ENCODE results near the gene SPACA7.

SPACA7 gene

GRCh38 chr13:112466132-112467058 is 90.2 kb downstream of the SPACA7 start:
- DNase-seq, result peak; percentile 42

- peak; percentile 21 for DNase-seq
These were observed 91.1 kb downstream of the SPACA7 start for GRCh38 chr13:112467236-112467635.

DNA sequence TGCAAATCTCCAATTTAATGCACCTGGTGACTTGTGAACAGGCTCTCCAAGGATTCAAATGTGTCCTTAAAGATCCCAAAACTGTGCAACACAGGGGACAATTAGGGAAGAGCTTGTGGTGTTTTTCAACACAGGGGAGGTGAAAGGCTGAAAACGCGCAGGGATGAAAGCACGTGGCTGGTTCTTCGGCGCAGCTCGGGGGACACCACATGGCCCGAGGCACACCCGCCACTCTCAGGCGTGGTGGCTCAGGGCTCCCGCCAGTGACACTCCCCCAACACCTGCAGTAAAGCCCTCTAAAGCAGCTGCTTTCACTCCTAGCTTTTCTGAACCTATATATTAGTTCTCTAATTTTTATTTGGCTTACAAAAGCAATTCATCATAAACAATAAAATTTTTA is 91.9 kb downstream of the SPACA7 start:
- DNase-seq, result no peak

DNA sequence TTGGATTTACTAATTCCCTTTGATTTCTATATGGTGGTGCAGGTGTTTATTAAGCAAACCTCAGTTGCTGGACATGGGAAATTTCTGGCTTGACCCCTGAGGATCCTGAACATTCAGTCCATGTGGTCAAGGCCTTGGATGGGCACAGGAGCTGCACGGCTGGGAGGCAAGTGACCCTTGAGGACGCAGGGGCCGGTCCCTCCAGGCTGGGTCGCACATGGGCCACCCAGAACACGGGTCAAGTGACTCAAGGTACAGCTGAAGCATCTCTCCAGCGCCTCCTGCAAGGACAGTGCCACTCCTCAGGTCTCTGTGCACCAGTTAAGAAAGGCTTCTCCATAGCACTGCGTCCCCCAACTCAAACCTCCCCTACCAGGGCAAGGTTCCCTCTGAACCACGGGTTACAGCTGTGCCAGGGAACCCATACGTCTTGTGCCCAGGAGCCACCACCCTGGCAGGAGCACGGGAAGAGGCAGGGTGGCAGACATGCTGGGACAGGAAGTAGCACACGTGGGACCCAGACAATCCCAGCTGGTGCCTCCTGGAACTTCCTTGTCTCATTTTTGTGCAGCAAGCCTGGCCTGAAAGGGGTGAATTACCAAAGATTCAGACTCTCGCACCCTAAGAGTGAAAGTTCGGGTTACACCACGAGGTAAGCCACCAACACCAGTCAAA is 93.1 kb downstream of the SPACA7 start:
- peak; percentile 41 for DNase-seq

GRCh38 chr13:112473818-112474217 is 97.7 kb downstream of the SPACA7 start:
- no peak for DNase-seq

- DNase-seq, result no peak
These were observed 98.7 kb downstream of the SPACA7 start for GRCh38 chr13:112474869-112475268.

DNA sequence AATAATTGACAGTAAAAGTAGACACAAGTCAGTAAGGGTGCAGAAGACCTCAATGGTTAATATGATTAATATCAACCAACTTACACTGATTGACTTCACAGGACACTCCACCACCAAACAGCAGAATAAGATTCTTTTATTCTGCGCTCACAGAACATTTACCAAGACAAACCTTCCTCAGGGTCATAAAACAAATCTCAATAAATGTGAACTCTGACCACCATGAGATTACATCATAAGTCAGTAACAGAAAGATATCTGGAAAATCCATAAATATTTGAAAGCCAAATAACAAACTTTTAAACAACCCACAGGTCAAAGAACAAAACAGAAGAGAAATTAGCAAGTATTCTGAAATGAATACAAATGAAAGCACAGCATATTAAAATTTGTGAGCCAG is 99.7 kb downstream of the SPACA7 start:
- no peak for DNase-seq

GRCh38 chr13:112477070-112477619 is 101.0 kb downstream of the SPACA7 start:
- no peak for DNase-seq

DNA sequence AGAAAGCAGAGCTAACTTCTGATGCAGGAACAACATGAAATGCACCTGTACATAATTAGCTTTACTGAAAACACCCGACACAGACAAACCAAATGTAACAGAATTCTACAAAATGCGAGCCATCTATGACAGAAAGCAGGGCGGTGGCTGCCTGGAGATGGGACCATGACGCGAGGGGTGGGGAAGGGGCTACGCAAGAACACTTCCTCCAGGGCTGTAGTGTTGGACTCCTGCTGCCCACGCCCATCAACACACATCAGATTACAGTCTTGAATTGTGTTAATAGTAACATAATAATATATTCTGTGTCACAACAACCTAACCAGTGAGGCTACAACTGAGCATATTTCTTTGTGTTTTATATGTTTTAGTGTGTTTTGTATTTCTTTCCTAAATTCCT is 103.2 kb downstream of the SPACA7 start:
- DNase-seq, result no peak

DNA sequence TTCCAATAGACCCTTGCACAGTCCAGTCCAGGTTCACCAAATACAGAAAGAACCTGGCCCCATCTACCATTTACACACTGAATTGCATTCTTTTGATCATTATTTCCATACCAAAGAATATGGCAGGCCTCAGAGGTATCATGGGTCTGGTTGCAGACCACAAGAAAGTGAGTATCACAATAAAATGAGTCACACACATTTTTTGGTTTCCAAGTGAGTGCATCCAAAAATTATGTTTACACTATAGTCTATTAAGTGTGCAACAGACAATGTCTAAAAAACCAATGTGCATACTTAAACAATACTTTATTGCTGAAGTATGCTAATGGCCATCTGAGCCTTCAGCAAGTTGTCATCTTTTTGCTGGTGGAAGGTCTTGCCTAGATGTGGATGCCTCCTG is 105.3 kb downstream of the SPACA7 start:
- no peak for DNase-seq

GRCh38 chr13:112483299-112483698 is 107.1 kb downstream of the SPACA7 start:
- no peak for DNase-seq

All from activated CD8-positive, alpha-beta memory T cell treated with anti-CD3 and anti-CD28 coated beads for 24 hours (primary cell).